CD4-positive, alpha-beta T cell (primary cell): ENCODE measurements around the gene PCBP2. TPM values are rescaled to one million over a fixed set of nuclear protein-coding genes. Genes with fewer than 3 reads are reported as not detected.

Source experiments
- ATAC-seq: fragments of 200-7000 bp; cut with Tn5 transposase; one replicate; pipeline ENCODE4 v1.10.0; 2022; ENCODE audit warnings: mild to moderate bottlenecking; ENCODE audit not compliant: poor library complexity
- CTCF ChIA-PET: fragments of 350-600 bp; sonication (Branson Sonifier 250); formaldehyde crosslinking; loops from one replicate; lab custom pipeline; 2021; ENCODE audit warnings: antibody characterized with exemption, inconsistent platforms; lab: Charles Lee
- POLR2A ChIA-PET: fragments of 350-600 bp; sonication (Branson Sonifier 250); formaldehyde crosslinking; loops from one replicate; lab custom pipeline; 2021; ENCODE audit warnings: antibody characterized with exemption, inconsistent platforms; lab: Charles Lee
- DNase-seq, 14 experiments: peaks; one replicate each; pipeline ENCODE4 v3.0.0-alpha.2; 2013 to 2020; ENCODE audit warnings: mixed read lengths in 2 of 14
- H3K27ac ChIP-seq, 2 donors: one replicate each; pipeline versions ENCODE4 v1.5.1 to v1.7.0; 2013; ENCODE audit warnings: low read length in 2 of 2, low read depth in 1 of 2, mild to moderate bottlenecking in 1 of 2
- H3K27me3 ChIP-seq, 2 experiments: 1 replicate in 1 of 2; 2 replicates in 1 of 2; pipeline versions ENCODE4 v1.6.1 to v1.7.0; 2013; ENCODE audit warnings: low read length in 2 of 2, control low read depth in 1 of 2, mild to moderate bottlenecking in 1 of 2, moderate library complexity in 1 of 2; ENCODE audit not compliant: insufficient read depth in 2 of 2, control insufficient read depth in 1 of 2
- H3K36me3 ChIP-seq: one replicate; pipeline ENCODE4 v1.6.1; 2013; ENCODE audit warnings: low read length, control low read depth; ENCODE audit not compliant: insufficient read depth
- H3K4me1 ChIP-seq: one replicate; pipeline ENCODE4 v1.6.1; 2013; ENCODE audit warnings: low read length, control low read depth; ENCODE audit not compliant: insufficient read depth
- H3K4me3 ChIP-seq: one replicate; pipeline ENCODE4 v1.5.1; 2013; ENCODE audit warnings: mild to moderate bottlenecking, low read length, moderate library complexity
- H3K9me3 ChIP-seq, 2 experiments: 1 replicate in 1 of 2; 2 replicates in 1 of 2; pipeline versions ENCODE4 v1.6.1 to v1.7.0; 2013; ENCODE audit warnings: low read length in 2 of 2, mild to moderate bottlenecking in 2 of 2, control low read depth in 1 of 2, moderate library complexity in 1 of 2; ENCODE audit not compliant: control insufficient read depth in 1 of 2, insufficient read depth in 1 of 2
- H3K27ac Mint-ChIP-seq: one replicate; pipeline ENCODE4 v1.8.0; 2020; ENCODE audit warnings: mixed read lengths
- H3K27me3 Mint-ChIP-seq: one replicate; pipeline ENCODE4 v1.8.0; 2021; ENCODE audit warnings: mixed read lengths
- H3K36me3 Mint-ChIP-seq: one replicate; pipeline ENCODE4 v1.8.0; 2021; ENCODE audit warnings: low read depth, mixed read lengths
- H3K4me1 Mint-ChIP-seq: one replicate; pipeline ENCODE4 v1.8.0; 2021; ENCODE audit warnings: low read depth, mixed read lengths
- H3K4me3 Mint-ChIP-seq: one replicate; pipeline ENCODE4 v1.8.0; 2020; ENCODE audit warnings: mild to moderate bottlenecking, mixed read lengths
- H3K9me3 Mint-ChIP-seq: one replicate; pipeline ENCODE4 v1.8.0; 2020; ENCODE audit warnings: mixed read lengths
- CTCF ChIP-seq: fragments of 200-600 bp; IDR thresholded peaks from one replicate; pipeline ENCODE4 v1.8.0; 2022; ENCODE audit warnings: antibody characterized with exemption, mild to moderate bottlenecking
- intact Hi-C, 2 experiments: fragments of 100-400 bp; cut with DNase I in 1 of 2; cut with micrococcal nuclease in 1 of 2; formaldehyde crosslinking; loops; one replicate each; pipeline versions ENCODE4 v1.15.1 to v1.9.0; 2023 to 2025; cut with DNase I, micrococcal nuclease
- total RNA-seq, 174 experiments: library from RNA in 2 of 174; stranded (reverse) in 2 of 174; gene quantifications; one replicate each; pipeline ENCODE4 v1.2.3 and lab custom pipeline; 2021 to 2026

The PCBP2 gene
- total RNA-seq, 2 experiments from 2014 or later = 1,331 to 1,359 TPM

DNA sequence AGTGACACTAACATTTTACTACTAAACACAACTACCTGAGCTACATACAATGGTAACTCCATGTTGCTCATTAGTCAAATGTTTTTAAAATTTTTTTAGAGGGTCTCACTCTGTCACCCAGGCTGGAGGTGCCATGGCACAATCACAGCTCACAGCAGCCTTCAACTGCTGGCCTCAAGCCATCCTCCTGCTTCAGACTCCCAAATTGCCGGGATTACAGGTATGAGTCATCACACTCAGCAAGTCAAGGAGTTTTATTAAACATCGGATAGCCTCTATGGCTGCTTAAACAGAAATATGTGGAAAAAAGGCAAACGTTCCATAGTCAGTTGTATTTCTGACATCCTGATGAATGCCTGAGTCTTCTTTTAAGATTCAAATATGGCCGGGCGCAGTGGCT, 66.5 kb downstream of the PCBP2 start:
- Histone ChIP-seq H3K4me1 (no peaks in the 10 kb centered on the region), H3K36me3 (peaks cover 87% of the 10 kb centered on the region), H3K27ac (no peak overlapping the region), H3K9me3 (no peaks in the 10 kb centered on the region), H3K27me3 (no peaks in the 10 kb centered on the region), H3K4me3 (no peak overlapping the region)
- Mint-ChIP-seq H3K27me3 (no peaks in the 10 kb centered on the region), H3K9me3 (no peaks in the 10 kb centered on the region), H3K36me3 (peaks cover 80% of the 10 kb centered on the region), H3K27ac (no peak overlapping the region), H3K4me3 (no peak overlapping the region), H3K4me1 (no peaks in the 10 kb centered on the region)
- intact Hi-C loops = no loop called here
- no peak for TF ChIP-seq CTCF
- DNase-seq = no peak
- ATAC-seq = no peak
- POLR2A ChIA-PET = no interaction called here
- CTCF ChIA-PET = interaction anchor here (1.1 to 1.4 kb wide), 2 partner anchors 10 to 15 kb away, joined by 3 to 4 read pairs; no protein-coding TSS in a partner anchor

- ChIA-PET POLR2A (no interaction called here), CTCF (interaction anchor here (1.5 kb wide), 1 partner anchor 14 kb away, joined by 3 read pairs; no protein-coding TSS in a partner anchor)
- ATAC-seq (no peak), DNase-seq (no peak)
- H3K36me3 Mint-ChIP-seq = peaks cover 77% of the 10 kb centered on the region
- no peaks in the 10 kb centered on the region for H3K27me3 Mint-ChIP-seq
- H3K4me3 Mint-ChIP-seq = no peak overlapping the region
- Histone ChIP-seq H3K4me1 (no peaks in the 10 kb centered on the region), H3K4me3 (no peak overlapping the region), H3K36me3 (peaks cover 70% of the 10 kb centered on the region), H3K27ac (no peak overlapping the region), H3K9me3 (no peaks in the 10 kb centered on the region), H3K27me3 (no peaks in the 10 kb centered on the region)
- no peak for TF ChIP-seq CTCF
- no peak overlapping the region for H3K27ac Mint-ChIP-seq
- intact Hi-C loops = no loop called here
- H3K4me1 Mint-ChIP-seq = no peaks in the 10 kb centered on the region
- H3K9me3 Mint-ChIP-seq = no peaks in the 10 kb centered on the region
Observed at GRCh38 chr12:53523131-53523530, 71.2 kb downstream of the PCBP2 start.

DNA sequence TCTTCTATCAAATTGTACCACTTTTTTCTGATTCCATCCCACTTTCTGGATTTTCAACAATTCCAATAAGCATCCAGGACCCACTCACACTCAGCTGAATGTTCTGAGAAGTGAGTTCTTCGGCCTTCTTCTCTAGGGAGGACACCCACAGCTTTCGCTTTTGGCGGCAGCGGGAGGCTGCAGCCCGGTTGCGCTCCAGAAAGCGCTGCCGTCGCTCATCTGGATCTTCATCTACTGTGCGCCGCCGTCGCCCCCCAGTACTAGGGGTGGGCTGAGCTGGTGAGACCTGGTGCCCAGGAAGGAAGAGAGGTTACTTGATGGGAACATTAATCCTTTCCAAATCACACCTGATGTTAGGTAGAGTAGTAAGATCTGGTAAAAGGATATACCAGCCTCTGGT, 72.6 kb downstream of the PCBP2 start:
- Mint-ChIP-seq H3K36me3 (peaks cover 75% of the 10 kb centered on the region), H3K4me3 (no peak overlapping the region), H3K4me1 (no peaks in the 10 kb centered on the region), H3K9me3 (no peaks in the 10 kb centered on the region), H3K27me3 (no peaks in the 10 kb centered on the region), H3K27ac (no peak overlapping the region)
- Histone ChIP-seq H3K27ac (no peak overlapping the region), H3K4me1 (no peaks in the 10 kb centered on the region), H3K27me3 (no peaks in the 10 kb centered on the region), H3K36me3 (peaks cover 64% of the 10 kb centered on the region), H3K9me3 (no peaks in the 10 kb centered on the region), H3K4me3 (no peak overlapping the region)
- no peak for TF ChIP-seq CTCF
- ChIA-PET POLR2A (no interaction called here), CTCF (no interaction called here)
- no peak for DNase-seq
- intact Hi-C loops = no loop called here
- ATAC-seq = no peak
